Heart right ventricle (tissue), 16 donors: ENCODE data around the gene SBK3. TPM values are rescaled to one million over a fixed set of nuclear protein-coding genes. Genes with fewer than 3 reads are reported as not detected.

Experiments
- ATAC-seq, 8 donors: fragments of 200-7000 bp; cut with Tn5 transposase; one replicate each; pipeline ENCODE4 v1.9.1; 2020; ENCODE audit warnings: mild to moderate bottlenecking in 8 of 8, moderate library complexity in 8 of 8, moderate number of reproducible peaks in 1 of 8
- DNase-seq, 2 donors: peaks; one replicate each; pipeline ENCODE4 v3.0.0-alpha.2; 2020
- H3K27ac ChIP-seq, 10 donors: fragments of 200-600 bp; sonication (generic) in 2 of 10; one replicate each; pipeline versions ENCODE4 v1.5.0 to v1.8.0; 2020 to 2022; ENCODE audit warnings: mild to moderate bottlenecking in 3 of 10
- H3K27me3 ChIP-seq, 7 donors: fragments of 200-600 bp; one replicate each; pipeline ENCODE4 v1.8.0; 2021 to 2022; ENCODE audit warnings: mild to moderate bottlenecking in 2 of 7
- H3K36me3 ChIP-seq, 9 donors: fragments of 200-600 bp; sonication (generic) in 1 of 9; one replicate each; pipeline versions ENCODE4 v1.5.0 to v1.8.0; 2020 to 2022; ENCODE audit warnings: mild to moderate bottlenecking in 2 of 9
- H3K4me1 ChIP-seq, 9 donors: fragments of 200-600 bp; sonication (generic) in 1 of 9; one replicate each; pipeline versions ENCODE4 v1.5.0 to v1.8.0; 2020 to 2022; ENCODE audit warnings: mild to moderate bottlenecking in 4 of 9
- H3K4me3 ChIP-seq, 10 donors: fragments of 200-600 bp; sonication (generic) in 2 of 10; one replicate each; pipeline versions ENCODE4 v1.5.0 to v1.8.0; 2020 to 2022; ENCODE audit warnings: mild to moderate bottlenecking in 7 of 10, moderate library complexity in 2 of 10
- H3K9me3 ChIP-seq, 11 donors: fragments of 200-600 bp in 10 of 11; sonication (generic) in 2 of 11; one replicate each; pipeline versions ENCODE4 v1.5.0 to v1.8.0; 2013 to 2022; ENCODE audit warnings: mild to moderate bottlenecking in 2 of 11, control low read depth in 1 of 11, moderate library complexity in 1 of 11
- WGBS, 2 donors: extraction: QIAGEN DNeasy Blood & Tissue Kit; methylation state at CpG; one replicate each; pipeline ENCODE4 v1.1.7; 2013; ENCODE audit warnings: inconsistent platforms in 1 of 2; 5-methylcytosine and 5-hydroxymethylcytosine counted together
- intact Hi-C, 10 donors: fragments of 100-400 bp; cut with DNase I; formaldehyde crosslinking; loops; one replicate each; pipeline versions ENCODE4 v1.11.1 to v1.14.2; 2022
- polyA plus RNA-seq, 2 donors: library from polyadenylated mRNA; stranded (reverse); fragments of 200-250 nt; gene quantifications; one replicate each; pipeline ENCODE4 v1.2.3, GENCODE V29; 2013
- total RNA-seq, 10 donors: library from RNA; stranded (reverse); fragmentation: NEBNext Ultra II Directional in 3 of 10; extraction: Animal tissue kit (Norgen Biotek cat#: 25700) in 3 of 10; gene quantifications; one replicate each; pipeline versions ENCODE4 v1.2.1 to v1.2.4, GENCODE V29; 2021 to 2023
- TF ChIP-seq, protein P1 (sequence below), 9 donors: fragments of 200-600 bp; sonication (generic) in 2 of 9; IDR thresholded peaks; one replicate each; pipeline versions ENCODE4 v1.5.0 to v1.8.0; 2021 to 2022; ENCODE audit warnings: antibody characterized with exemption in 9 of 9, mild to moderate bottlenecking in 5 of 9, moderate library complexity in 1 of 9
- donor health status: Arrhythmogenic right ventricular cardiomyopathy.
- donor health status: ischemic (EF 13 %, LVEDD 7.1; RV severe dilation, severe dysfunction).
- donor health status: healthy with polysubstance abuse.
- donor health status: DM: no; HTN: yes; CAD: no.
- donor health status: DM: no; HTN: no; CAD: no.
- donor health status: ischemic (EF 25% LVEDD 6.9; RV normal size, moderate dysfunction).
- donor health status: ischemic (EF 25% LVEDD 5.7; RV mildly dilated, moderate dysfunction).
- donor health status: healthy.
- donor health status: DM: yes; HTN: yes; CAD: no.
- donor health status: Ischemic cardiomyopathy.
- donor health status: ischemic (EF 35%, LVEDD 5.7; RV mildly dilated, moderate dysfunction).
- donor health status: nonischemic (EF 11% LVEDD 7.7; RV severe dilation, severe dysfunction).
- donor health status: DM: yes; HTN: yes; CAD: no.
- donor health status: PGD.
- donor health status: ischemic (EF 29% LVEDD 5.4; RV normal size, mild dysfunction).
- donor health status: nonischemic (EF 23%, LVEDD 6.1; RV moderate dilation, normal function).

SBK3 gene
- total and polyA plus RNA-seq, 12 donors: 2.0 to 33.3 (median 7.3) TPM

DNA sequence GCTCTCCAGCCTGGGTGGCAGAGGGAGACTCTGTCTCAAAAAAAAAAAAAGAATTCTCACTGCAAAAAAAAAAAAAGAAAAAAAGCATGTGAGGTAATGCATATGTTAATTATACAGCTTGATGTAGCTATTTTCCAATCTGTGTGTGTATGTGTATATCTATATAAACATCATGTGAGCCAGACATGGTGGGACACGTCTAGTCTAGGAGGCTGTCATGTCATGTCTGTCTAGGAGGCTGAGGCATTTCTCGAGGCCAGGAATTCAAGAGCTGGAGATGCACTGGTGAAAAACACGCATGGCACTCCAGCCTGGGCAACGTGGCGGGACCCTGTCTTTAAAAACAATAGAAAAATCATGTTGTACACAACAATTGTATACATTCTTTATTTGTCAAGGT, 6.9 kb upstream of the SBK3 start:
- no peaks in the 10 kb centered on the region for H3K9me3 ChIP-seq
- H3K27me3 ChIP-seq: peaks cover 0 to 7% (median 0%) of the 10 kb centered on the region in 7 donors
- no peak overlapping the region for H3K27ac ChIP-seq
- ATAC-seq (no peak), DNase-seq (no peak)
- H3K4me3 ChIP-seq: no peak overlapping the region
- WGBS, 2 donors: 78 to 84% methylated on average over 5 of the region's 5 CpGs
- TF ChIP-seq, protein P1, sequence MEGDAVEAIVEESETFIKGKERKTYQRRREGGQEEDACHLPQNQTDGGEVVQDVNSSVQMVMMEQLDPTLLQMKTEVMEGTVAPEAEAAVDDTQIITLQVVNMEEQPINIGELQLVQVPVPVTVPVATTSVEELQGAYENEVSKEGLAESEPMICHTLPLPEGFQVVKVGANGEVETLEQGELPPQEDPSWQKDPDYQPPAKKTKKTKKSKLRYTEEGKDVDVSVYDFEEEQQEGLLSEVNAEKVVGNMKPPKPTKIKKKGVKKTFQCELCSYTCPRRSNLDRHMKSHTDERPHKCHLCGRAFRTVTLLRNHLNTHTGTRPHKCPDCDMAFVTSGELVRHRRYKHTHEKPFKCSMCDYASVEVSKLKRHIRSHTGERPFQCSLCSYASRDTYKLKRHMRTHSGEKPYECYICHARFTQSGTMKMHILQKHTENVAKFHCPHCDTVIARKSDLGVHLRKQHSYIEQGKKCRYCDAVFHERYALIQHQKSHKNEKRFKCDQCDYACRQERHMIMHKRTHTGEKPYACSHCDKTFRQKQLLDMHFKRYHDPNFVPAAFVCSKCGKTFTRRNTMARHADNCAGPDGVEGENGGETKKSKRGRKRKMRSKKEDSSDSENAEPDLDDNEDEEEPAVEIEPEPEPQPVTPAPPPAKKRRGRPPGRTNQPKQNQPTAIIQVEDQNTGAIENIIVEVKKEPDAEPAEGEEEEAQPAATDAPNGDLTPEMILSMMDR (IDR thresholded peaks at IDR 0.05): no peak
- no peaks in the 10 kb centered on the region for H3K36me3 ChIP-seq
- intact Hi-C loops: no loop called here
- peaks cover 5 to 31% (median 17%) of the 10 kb centered on the region in 9 donors for H3K4me1 ChIP-seq

DNA sequence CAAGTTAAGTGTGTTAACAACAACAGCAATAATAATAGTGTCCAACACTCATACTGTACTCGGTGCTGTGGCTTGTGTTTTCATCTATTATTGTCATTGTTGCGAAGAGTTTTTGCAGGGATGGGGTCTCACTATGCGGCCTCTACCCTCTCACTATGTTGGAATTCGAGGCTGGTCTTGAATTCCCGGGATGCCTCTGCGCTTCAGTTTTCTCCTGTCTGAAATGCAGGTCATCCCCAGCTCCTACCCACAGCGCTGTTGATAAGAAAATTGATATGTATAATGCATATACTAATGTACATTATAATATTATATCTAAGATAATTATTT, 4.9 kb upstream of the SBK3 start:
- Histone ChIP-seq H3K27me3 (peaks cover 0 to 7% (median 0%) of the 10 kb centered on the region in 7 donors), H3K36me3 (no peaks in the 10 kb centered on the region), H3K27ac (peak overlapping the region in 6 of 10 donors; percentile 62 to 77 (median 66)), H3K4me3 (peak overlapping the region in 4 of 10 donors; percentile 42 to 51 (median 46)), H3K4me1 (peaks cover 15 to 48% (median 34%) of the 10 kb centered on the region in 9 donors), H3K9me3 (no peaks in the 10 kb centered on the region)
- intact Hi-C loops: no loop called here
- ATAC-seq (no peak), DNase-seq (no peak)
- TF ChIP-seq, protein P1 (IDR thresholded peaks at IDR 0.05): peak in 2 of 9 donors; percentile 1 to 33
- 46 to 53% methylated on average over 7 of the region's 7 CpGs for WGBS, 2 donors

DNA sequence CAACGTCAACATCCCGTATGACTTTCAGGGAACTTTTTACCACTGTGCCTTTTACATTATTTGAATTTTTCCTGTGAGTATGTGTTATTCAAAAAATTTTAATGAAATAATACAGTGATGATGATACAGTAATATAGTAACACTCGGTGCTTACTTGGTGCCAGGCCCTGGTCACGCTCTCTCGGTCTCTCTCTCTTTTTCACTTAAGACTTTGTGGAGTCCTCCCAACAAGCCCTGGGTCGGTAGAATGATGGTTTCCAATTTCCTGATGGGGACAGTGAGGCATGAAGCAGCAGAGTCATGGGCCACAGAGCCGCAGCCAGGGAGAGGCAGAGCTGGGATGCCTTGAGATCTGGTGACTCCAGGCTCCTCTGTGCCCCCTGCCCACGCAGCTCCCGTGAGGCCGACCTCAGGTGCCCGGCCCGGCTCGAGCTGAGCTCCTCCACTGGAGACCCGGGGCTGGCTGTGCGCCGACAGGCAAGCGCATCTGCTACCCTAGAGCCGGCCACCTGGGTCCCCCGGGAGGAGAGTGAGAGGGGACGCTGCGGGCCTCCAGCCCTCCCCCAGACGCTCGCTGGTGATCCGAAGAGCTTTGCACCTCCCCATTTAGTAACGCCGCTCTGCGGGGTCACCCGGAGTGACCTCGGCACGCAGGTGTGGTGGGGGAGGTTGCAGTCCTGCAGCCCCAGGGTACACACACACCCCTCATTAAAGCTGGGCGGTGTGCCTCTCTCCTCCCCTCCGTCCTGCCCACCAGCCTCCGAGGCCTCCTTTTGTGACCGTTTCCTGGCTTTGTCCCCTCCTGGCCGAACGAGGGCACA, 4.4 kb upstream of the SBK3 start:
- H3K4me1 ChIP-seq: peaks cover 17 to 52% (median 40%) of the 10 kb centered on the region in 9 donors

More for the DNA sequence above, 4.4 kb upstream of the SBK3 start:
- ATAC-seq (peak in 2 of 8 donors; percentile 22 to 23), DNase-seq (no peak)
- WGBS, 2 donors: 17% methylated on average over 36 of the region's 36 CpGs
- Histone ChIP-seq H3K36me3 (no peaks in the 10 kb centered on the region), H3K27ac (peak overlapping the region in 9 of 10 donors; percentile 62 to 77 (median 69)), H3K4me3 (peak overlapping the region in 7 of 10 donors; percentile 24 to 51 (median 42)), H3K9me3 (no peaks in the 10 kb centered on the region), H3K27me3 (peaks cover 0 to 7% (median 0%) of the 10 kb centered on the region in 7 donors)
- TF ChIP-seq, protein P1 (IDR thresholded peaks at IDR 0.05): peak in 3 of 9 donors; percentile 6 to 30 (median 27)
- intact Hi-C loops: loop anchor here in 3 of 10 donors (5.0 kb wide), 2 partner anchors 38 to 48 kb away; partner anchors contain the start of gene FIZ1 (in 1 of the 3)
